B cell (primary cell): ENCODE results near the gene COX14. TPM values are rescaled to one million over a fixed set of nuclear protein-coding genes. Genes with fewer than 3 reads are reported as not detected.

Source experiments
- ATAC-seq: fragments of 200-7000 bp; cut with Tn5 transposase; one replicate; pipeline ENCODE4 v1.10.0; 2021; ENCODE audit warnings: low read depth, mild to moderate bottlenecking, moderate number of reproducible peaks, moderate library complexity
- CTCF ChIA-PET: fragments of 350-600 bp; sonication (Branson Sonifier 250); formaldehyde crosslinking; loops from one replicate; lab custom pipeline; 2021; ENCODE audit warnings: antibody characterized with exemption, inconsistent platforms; lab: Charles Lee
- POLR2A ChIA-PET: fragments of 350-600 bp; sonication (Branson Sonifier 250); formaldehyde crosslinking; loops from one replicate; lab custom pipeline; 2021; ENCODE audit warnings: antibody characterized with exemption; lab: Charles Lee
- DNase-seq: peaks from one replicate; pipeline ENCODE4 v3.0.0; 2013
- H2AFZ ChIP-seq: 2 replicates; pipeline ENCODE4 v1.6.1; 2012; ENCODE audit warnings: mild to moderate bottlenecking, low read depth, low read length; ENCODE audit not compliant: insufficient read depth, poor library complexity, severe bottlenecking
- H3K27ac ChIP-seq, 2 donors: 1 replicate in 1 of 2; 2 replicates in 1 of 2; pipeline ENCODE4 v1.5.1; 2012 to 2013; ENCODE audit warnings: low read length in 2 of 2, mild to moderate bottlenecking in 2 of 2, moderate library complexity in 1 of 2
- H3K27me3 ChIP-seq, 4 experiments: fragments of 200-600 bp in 1 of 4; sonication (generic) in 1 of 4; replicated peaks in 1 of 4; 1 replicate in 2 of 4; 2 replicates in 2 of 4; pipeline versions ENCODE4 v1.6.1 to v1.7.0; 2013 to 2016; ENCODE audit warnings: low read length in 3 of 4, mild to moderate bottlenecking in 2 of 4, mixed read lengths in 1 of 4, moderate library complexity in 1 of 4; ENCODE audit not compliant: insufficient read depth in 4 of 4, control insufficient read depth in 3 of 4; ENCODE audit errors: control extremely low read depth in 1 of 4
- H3K36me3 ChIP-seq, 2 experiments: replicated peaks in 1 of 2; 1 replicate in 1 of 2; 2 replicates in 1 of 2; pipeline versions ENCODE4 v1.6.1 to v1.7.1; 2013; ENCODE audit warnings: low read length in 1 of 2; ENCODE audit not compliant: insufficient read depth in 2 of 2, control insufficient read depth in 1 of 2; ENCODE audit errors: control extremely low read depth in 1 of 2, extremely low read depth in 1 of 2
- H3K4me1 ChIP-seq, 2 donors: fragments of 200-600 bp in 1 of 2; sonication (generic) in 1 of 2; 1 replicate in 1 of 2; 2 replicates in 1 of 2; pipeline versions ENCODE4 v1.5.1 to v1.6.1; 2013 to 2017; ENCODE audit warnings: low read length in 2 of 2; ENCODE audit not compliant: control insufficient read depth in 2 of 2, insufficient read depth in 2 of 2
- H3K4me2 ChIP-seq: replicated peaks from 2 replicates; pipeline ENCODE3; 2012; ENCODE audit warnings: mild to moderate bottlenecking, low read depth, low read length; ENCODE audit not compliant: poor library complexity, severe bottlenecking
- H3K4me3 ChIP-seq, 5 experiments: fragments of 200-600 bp in 1 of 5; sonication (generic) in 1 of 5; 1 replicate in 3 of 5; 2 replicates in 2 of 5; pipeline versions ENCODE4 v1.5.1 to v1.7.0; 2011 to 2016; ENCODE audit warnings: low read length in 4 of 5, mild to moderate bottlenecking in 4 of 5, low read depth in 2 of 5, control low read depth in 1 of 5, moderate library complexity in 1 of 5; ENCODE audit not compliant: insufficient read depth in 1 of 5; ENCODE audit errors: control extremely low read depth in 1 of 5, extremely low read depth in 1 of 5
- H3K79me2 ChIP-seq: fragments of 200-600 bp; sonication (generic); one replicate; pipeline ENCODE4 v1.6.0; 2016; ENCODE audit warnings: low read length; ENCODE audit not compliant: control insufficient read depth, insufficient read depth
- H3K9ac ChIP-seq: fragments of 200-600 bp; sonication (generic); 2 replicates; pipeline ENCODE4 v1.6.1; 2017; ENCODE audit warnings: mild to moderate bottlenecking, low read length, moderate library complexity
- H3K9me3 ChIP-seq, 3 donors: one replicate each; pipeline versions ENCODE4 v1.6.1 to v1.7.1; 2013; ENCODE audit warnings: low read length in 2 of 3; ENCODE audit not compliant: control insufficient read depth in 2 of 3, insufficient read depth in 1 of 3; ENCODE audit errors: control extremely low read depth in 1 of 3
- H4K20me1 ChIP-seq: 2 replicates; pipeline ENCODE4 v1.6.0; 2012; ENCODE audit warnings: mild to moderate bottlenecking, low read length; ENCODE audit not compliant: insufficient read depth, control insufficient read depth, poor library complexity, severe bottlenecking
- H3K27ac Mint-ChIP-seq: one replicate; pipeline ENCODE4 v1.8.0; 2021; ENCODE audit warnings: mixed read lengths
- H3K27me3 Mint-ChIP-seq: one replicate; pipeline ENCODE4 v1.8.0; 2021; ENCODE audit warnings: mixed read lengths
- H3K4me1 Mint-ChIP-seq: one replicate; pipeline ENCODE4 v1.8.0; 2021; ENCODE audit warnings: mixed read lengths
- H3K4me3 Mint-ChIP-seq: one replicate; pipeline ENCODE4 v1.8.0; 2021; ENCODE audit warnings: mixed read lengths
- H3K9me3 Mint-ChIP-seq: one replicate; pipeline ENCODE4 v1.8.0; 2022; ENCODE audit warnings: mixed read lengths; ENCODE audit not compliant: insufficient read depth
- EZH2 ChIP-seq: IDR thresholded peaks from 2 replicates; pipeline ENCODE4 v1.6.1; 2012; ENCODE audit warnings: borderline replicate concordance, low read depth, mild to moderate bottlenecking, moderate library complexity, low read length; ENCODE audit not compliant: insufficient read depth, poor library complexity, severe bottlenecking
- WGBS: methylation state at CpG from one replicate; pipeline ENCODE4 v1.1.5; 2013; ENCODE audit warnings: missing lambda C conversion rate; ENCODE audit not compliant: insufficient coverage; 5-methylcytosine and 5-hydroxymethylcytosine counted together
- intact Hi-C: fragments of 100-400 bp; cut with micrococcal nuclease; formaldehyde crosslinking; loops from one replicate; pipeline ENCODE4 v1.10.0; 2022
- polyA plus RNA-seq: library from polyadenylated mRNA; depleted of rRNA; stranded (reverse); fragments of >200 nt; gene quantifications from 2 replicates; pipeline ENCODE4 v1.2.3, GENCODE V29; 2012
- total RNA-seq, 2 donors: library from RNA; stranded (reverse); fragments of 120-200 nt in 1 of 2; gene quantifications; 1 replicate in 1 of 2; 2 replicates in 1 of 2; pipeline versions ENCODE4 v1.2.3 to v1.2.4, GENCODE V29; 2013 to 2022
- TF ChIP-seq, protein P1 (sequence below): fragments of 200-600 bp; IDR thresholded peaks from one replicate; pipeline ENCODE4 v1.8.0; 2022; ENCODE audit warnings: antibody characterized with exemption, mild to moderate bottlenecking

The COX14 gene
- total and polyA plus RNA-seq, 2 donors (not counting 1 experiment from before 2014, with no cell fraction given), result 31.8 to 60.4 TPM

DNA sequence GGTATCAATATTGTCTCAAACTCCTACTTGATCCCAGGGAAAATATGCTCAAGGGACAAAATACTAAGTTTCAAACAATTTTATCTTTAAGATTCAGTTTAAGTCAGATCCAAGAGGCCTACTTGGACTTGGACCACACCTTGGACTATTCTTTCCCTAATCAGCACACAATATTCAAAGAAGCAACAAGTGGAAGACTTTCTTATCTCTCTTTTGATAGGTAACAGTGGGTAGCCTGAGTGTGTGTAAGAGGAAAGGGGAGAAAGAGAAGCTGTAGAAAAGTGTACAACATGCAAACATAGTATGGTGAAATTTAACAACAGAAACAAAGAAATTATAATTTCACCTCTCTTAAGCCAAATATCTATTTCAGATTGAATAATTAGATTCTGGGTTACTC lies 48.6 kb downstream of the COX14 start:
- intact Hi-C loops, result loop anchor here (10.0 kb wide), 1 partner anchor 316 kb away; the partner anchor contains the start of gene BCDIN3D
- peaks cover 82% of the 10 kb centered on the region for H3K79me2 ChIP-seq
- H3K4me1 Mint-ChIP-seq, result peaks cover 17% of the 10 kb centered on the region

GRCh38 chr12:50162230-50162629 lies 50.2 kb downstream of the COX14 start:
- Histone ChIP-seq H3K9ac (no peak overlapping the region), H3K27me3 (no peaks in the 10 kb centered on the region), H3K4me3 (no peak overlapping the region), H3K4me1 (peaks cover 13 to 15% of the 10 kb centered on the region in 2 donors), H3K9me3 (no peaks in the 10 kb centered on the region), H2AFZ (no peak overlapping the region), H3K4me2 (no peak overlapping the region), H3K36me3 (peaks cover 0 to 3% of the 10 kb centered on the region in 2 experiments), H3K79me2 (peaks cover 90% of the 10 kb centered on the region), H4K20me1 (peaks cover 9% of the 10 kb centered on the region), H3K27ac (peak overlapping the region in 1 of 2 donors; percentile 23)
- CTCF ChIA-PET, result interaction anchor here (0.6 to 1.3 kb wide), 5 partner anchors 51 to 342 kb away, joined by 3 to 5 read pairs (median 3); no protein-coding TSS in a partner anchor
- no CpG with 5 or more reads among the region's 2 CpGs for WGBS
- no peaks in the 10 kb centered on the region for H3K9me3 Mint-ChIP-seq
- DNase-seq (no peak), ATAC-seq (no peak)
- TF ChIP-seq, protein P1, sequence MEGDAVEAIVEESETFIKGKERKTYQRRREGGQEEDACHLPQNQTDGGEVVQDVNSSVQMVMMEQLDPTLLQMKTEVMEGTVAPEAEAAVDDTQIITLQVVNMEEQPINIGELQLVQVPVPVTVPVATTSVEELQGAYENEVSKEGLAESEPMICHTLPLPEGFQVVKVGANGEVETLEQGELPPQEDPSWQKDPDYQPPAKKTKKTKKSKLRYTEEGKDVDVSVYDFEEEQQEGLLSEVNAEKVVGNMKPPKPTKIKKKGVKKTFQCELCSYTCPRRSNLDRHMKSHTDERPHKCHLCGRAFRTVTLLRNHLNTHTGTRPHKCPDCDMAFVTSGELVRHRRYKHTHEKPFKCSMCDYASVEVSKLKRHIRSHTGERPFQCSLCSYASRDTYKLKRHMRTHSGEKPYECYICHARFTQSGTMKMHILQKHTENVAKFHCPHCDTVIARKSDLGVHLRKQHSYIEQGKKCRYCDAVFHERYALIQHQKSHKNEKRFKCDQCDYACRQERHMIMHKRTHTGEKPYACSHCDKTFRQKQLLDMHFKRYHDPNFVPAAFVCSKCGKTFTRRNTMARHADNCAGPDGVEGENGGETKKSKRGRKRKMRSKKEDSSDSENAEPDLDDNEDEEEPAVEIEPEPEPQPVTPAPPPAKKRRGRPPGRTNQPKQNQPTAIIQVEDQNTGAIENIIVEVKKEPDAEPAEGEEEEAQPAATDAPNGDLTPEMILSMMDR, result no peak
- intact Hi-C loops, result loop anchor here (10.0 kb wide), 1 partner anchor 317 kb away; the partner anchor contains the start of gene BCDIN3D
- POLR2A ChIA-PET, result interaction anchor here (0.6 to 0.7 kb wide), 2 partner anchors 25 to 542 kb away, joined by 3 to 4 read pairs; no protein-coding TSS in a partner anchor
- no peak overlapping the region for H3K27ac Mint-ChIP-seq
- H3K4me3 Mint-ChIP-seq, result no peak overlapping the region
- H3K27me3 Mint-ChIP-seq, result no peaks in the 10 kb centered on the region
- H3K4me1 Mint-ChIP-seq, result peaks cover 26% of the 10 kb centered on the region

More for the DNA sequence above, 48.6 kb downstream of the COX14 start:
- H3K4me3 Mint-ChIP-seq, result no peak overlapping the region
- no peaks in the 10 kb centered on the region for H3K27me3 Mint-ChIP-seq
- H3K4me1 ChIP-seq, result peaks cover 3 to 4% of the 10 kb centered on the region in 2 donors
- H3K36me3 ChIP-seq, result peaks cover 2 to 3% of the 10 kb centered on the region in 2 experiments
- no peaks in the 10 kb centered on the region for H3K9me3 ChIP-seq
- peaks cover 9% of the 10 kb centered on the region for H4K20me1 ChIP-seq
- no peaks in the 10 kb centered on the region for H3K9me3 Mint-ChIP-seq
- TF ChIP-seq, protein P1, result no peak
- TF ChIP-seq EZH2, result no peak
- no peaks in the 10 kb centered on the region for H3K27me3 ChIP-seq
- DNase-seq, result no peak
- no peak overlapping the region for H3K27ac Mint-ChIP-seq
- no peak overlapping the region for H3K4me2 ChIP-seq
- H2AFZ ChIP-seq, result no peak overlapping the region
- H3K9ac ChIP-seq, result no peak overlapping the region
- ChIA-PET POLR2A (no interaction called here), CTCF (interaction anchor here (0.6 kb wide), 1 partner anchor 93 kb away, joined by 3 read pairs; no protein-coding TSS in a partner anchor)
- no peak overlapping the region for H3K4me3 ChIP-seq
- ATAC-seq, result no peak
- peak overlapping the region in 1 of 2 donors; percentile 59 for H3K27ac ChIP-seq
